Activated T-helper 17 cell treated with anti-CD3 and anti-CD28 coated beads, Interleukin-2, amount 50 U/mL, for 72 hours (primary cell): ENCODE data around the gene PHACTR1. TPM values are rescaled to one million over a fixed set of nuclear protein-coding genes. Genes with fewer than 3 reads are reported as not detected.

ENCODE experiments used
- ATAC-seq: fragments of 150-1000 bp; cut with Tn5 transposase; replicated peaks from 2 replicates; pipeline ENCODE4 v1.10.0; 2021; ENCODE audit warnings: mild to moderate bottlenecking, moderate library complexity
- H3K27ac Mint-ChIP-seq: one replicate; pipeline ENCODE4 v1.8.0; 2022; ENCODE audit warnings: mixed read lengths
- H3K27me3 Mint-ChIP-seq: one replicate; pipeline ENCODE4 v1.8.0; 2022; ENCODE audit warnings: mixed read lengths
- H3K36me3 Mint-ChIP-seq: one replicate; pipeline ENCODE4 v1.8.0; 2022; ENCODE audit warnings: low read depth, mild to moderate bottlenecking, mixed read lengths
- H3K4me1 Mint-ChIP-seq: one replicate; pipeline ENCODE4 v1.8.0; 2022; ENCODE audit warnings: mixed read lengths
- H3K4me3 Mint-ChIP-seq: one replicate; pipeline ENCODE4 v1.8.0; 2022; ENCODE audit warnings: mild to moderate bottlenecking, mixed read lengths
- H3K9me3 Mint-ChIP-seq: one replicate; pipeline ENCODE4 v1.8.0; 2022; ENCODE audit warnings: mixed read lengths
- total RNA-seq, 2 donors: library from RNA; stranded (reverse); gene quantifications; one replicate each; pipeline ENCODE4 v1.2.3, GENCODE V29; 2022

PHACTR1 gene
- total RNA-seq, 2 donors from 2014 or later: 0.05 to 1.5 TPM

GRCh38 chr6:13013681-13014503 is 297.3 kb downstream of the PHACTR1 start:
- no peaks in the 10 kb centered on the region for H3K9me3 Mint-ChIP-seq
- H3K36me3 Mint-ChIP-seq: no peaks in the 10 kb centered on the region
- peak overlapping the region; percentile 53 for H3K4me3 Mint-ChIP-seq
- peaks cover 54% of the 10 kb centered on the region for H3K27me3 Mint-ChIP-seq
- H3K27ac Mint-ChIP-seq: no peak overlapping the region
- no peak for ATAC-seq
- H3K4me1 Mint-ChIP-seq: no peaks in the 10 kb centered on the region

GRCh38 chr6:13014504-13015378 is 298.2 kb downstream of the PHACTR1 start:
- H3K4me1 Mint-ChIP-seq: no peaks in the 10 kb centered on the region
- H3K27ac Mint-ChIP-seq: no peak overlapping the region
- H3K27me3 Mint-ChIP-seq: peaks cover 55% of the 10 kb centered on the region
- no peaks in the 10 kb centered on the region for H3K36me3 Mint-ChIP-seq
- no peak overlapping the region for H3K4me3 Mint-ChIP-seq
- ATAC-seq: no peak
- no peaks in the 10 kb centered on the region for H3K9me3 Mint-ChIP-seq

GRCh38 chr6:13015379-13015681 is 298.8 kb downstream of the PHACTR1 start:
- no peaks in the 10 kb centered on the region for H3K9me3 Mint-ChIP-seq
- ATAC-seq: no peak
- no peaks in the 10 kb centered on the region for H3K4me1 Mint-ChIP-seq
- H3K27ac Mint-ChIP-seq: no peak overlapping the region
- H3K27me3 Mint-ChIP-seq: peaks cover 61% of the 10 kb centered on the region
- H3K4me3 Mint-ChIP-seq: no peak overlapping the region
- no peaks in the 10 kb centered on the region for H3K36me3 Mint-ChIP-seq

- no peak for ATAC-seq
- Mint-ChIP-seq H3K4me1 (no peaks in the 10 kb centered on the region), H3K27me3 (peaks cover 47% of the 10 kb centered on the region)
These were observed 308.0 kb downstream of the PHACTR1 start for GRCh38 chr6:13024616-13025015.

GRCh38 chr6:13025893-13026499 is 309.4 kb downstream of the PHACTR1 start:
- ATAC-seq: no peak
- Mint-ChIP-seq H3K27me3 (peaks cover 34% of the 10 kb centered on the region), H3K9me3 (no peaks in the 10 kb centered on the region), H3K36me3 (no peaks in the 10 kb centered on the region), H3K27ac (no peak overlapping the region), H3K4me3 (no peak overlapping the region), H3K4me1 (no peaks in the 10 kb centered on the region)

More at GRCh38 chr6:13024616-13025015, 308.0 kb downstream of the PHACTR1 start:
- H3K4me3 Mint-ChIP-seq: no peak overlapping the region
- H3K36me3 Mint-ChIP-seq: no peaks in the 10 kb centered on the region
- no peaks in the 10 kb centered on the region for H3K9me3 Mint-ChIP-seq
- H3K27ac Mint-ChIP-seq: no peak overlapping the region

GRCh38 chr6:13026557-13026956 is 310.0 kb downstream of the PHACTR1 start:
- H3K27me3 Mint-ChIP-seq: peaks cover 35% of the 10 kb centered on the region

GRCh38 chr6:13027207-13027606 is 310.6 kb downstream of the PHACTR1 start:
- H3K36me3 Mint-ChIP-seq: no peaks in the 10 kb centered on the region
- no peak overlapping the region for H3K4me3 Mint-ChIP-seq
- peaks cover 35% of the 10 kb centered on the region for H3K27me3 Mint-ChIP-seq
- H3K9me3 Mint-ChIP-seq: no peaks in the 10 kb centered on the region
- ATAC-seq: no peak
- no peaks in the 10 kb centered on the region for H3K4me1 Mint-ChIP-seq
- no peak overlapping the region for H3K27ac Mint-ChIP-seq

More at GRCh38 chr6:13026557-13026956, 310.0 kb downstream of the PHACTR1 start:
- Mint-ChIP-seq H3K4me3 (no peak overlapping the region), H3K9me3 (no peaks in the 10 kb centered on the region), H3K27ac (no peak overlapping the region), H3K36me3 (no peaks in the 10 kb centered on the region), H3K4me1 (no peaks in the 10 kb centered on the region)
- no peak for ATAC-seq

- no peak overlapping the region for H3K4me3 Mint-ChIP-seq
These were observed 313.8 kb downstream of the PHACTR1 start for GRCh38 chr6:13030396-13030795.

GRCh38 chr6:13032566-13032965 is 316.0 kb downstream of the PHACTR1 start:
- peaks cover 24% of the 10 kb centered on the region for H3K27me3 Mint-ChIP-seq
- H3K27ac Mint-ChIP-seq: no peak overlapping the region
- no peaks in the 10 kb centered on the region for H3K9me3 Mint-ChIP-seq
- no peaks in the 10 kb centered on the region for H3K4me1 Mint-ChIP-seq
- ATAC-seq: no peak
- no peaks in the 10 kb centered on the region for H3K36me3 Mint-ChIP-seq
- H3K4me3 Mint-ChIP-seq: no peak overlapping the region

More at GRCh38 chr6:13030396-13030795, 313.8 kb downstream of the PHACTR1 start:
- peaks cover 19% of the 10 kb centered on the region for H3K27me3 Mint-ChIP-seq
- no peak for ATAC-seq
- no peaks in the 10 kb centered on the region for H3K9me3 Mint-ChIP-seq
- H3K4me1 Mint-ChIP-seq: no peaks in the 10 kb centered on the region
- no peaks in the 10 kb centered on the region for H3K36me3 Mint-ChIP-seq
- H3K27ac Mint-ChIP-seq: no peak overlapping the region

- ATAC-seq: no peak
- Mint-ChIP-seq H3K36me3 (no peaks in the 10 kb centered on the region), H3K4me3 (no peak overlapping the region), H3K27ac (no peak overlapping the region), H3K4me1 (no peaks in the 10 kb centered on the region), H3K27me3 (peaks cover 26% of the 10 kb centered on the region), H3K9me3 (no peaks in the 10 kb centered on the region)
These were observed 316.6 kb downstream of the PHACTR1 start for GRCh38 chr6:13033145-13033544.

GRCh38 chr6:13034316-13034715 is 317.7 kb downstream of the PHACTR1 start:
- H3K27me3 Mint-ChIP-seq: peaks cover 18% of the 10 kb centered on the region
- H3K27ac Mint-ChIP-seq: no peak overlapping the region
- H3K4me1 Mint-ChIP-seq: no peaks in the 10 kb centered on the region
- H3K9me3 Mint-ChIP-seq: no peaks in the 10 kb centered on the region
- no peaks in the 10 kb centered on the region for H3K36me3 Mint-ChIP-seq
- ATAC-seq: no peak
- H3K4me3 Mint-ChIP-seq: no peak overlapping the region

GRCh38 chr6:13035606-13036005 is 319.0 kb downstream of the PHACTR1 start:
- H3K9me3 Mint-ChIP-seq: no peaks in the 10 kb centered on the region
- no peak overlapping the region for H3K27ac Mint-ChIP-seq
- no peak for ATAC-seq
- H3K4me1 Mint-ChIP-seq: no peaks in the 10 kb centered on the region
- H3K36me3 Mint-ChIP-seq: no peaks in the 10 kb centered on the region
- H3K27me3 Mint-ChIP-seq: peaks cover 20% of the 10 kb centered on the region
- H3K4me3 Mint-ChIP-seq: no peak overlapping the region

- Mint-ChIP-seq H3K36me3 (no peaks in the 10 kb centered on the region), H3K4me1 (no peaks in the 10 kb centered on the region), H3K27me3 (peaks cover 24% of the 10 kb centered on the region), H3K9me3 (no peaks in the 10 kb centered on the region), H3K27ac (no peak overlapping the region), H3K4me3 (no peak overlapping the region)
- ATAC-seq: no peak
These were observed 321.7 kb downstream of the PHACTR1 start for GRCh38 chr6:13038315-13038714.

- peaks cover 24% of the 10 kb centered on the region for H3K27me3 Mint-ChIP-seq
- no peak overlapping the region for H3K4me3 Mint-ChIP-seq
- no peaks in the 10 kb centered on the region for H3K4me1 Mint-ChIP-seq
- ATAC-seq: no peak
- no peaks in the 10 kb centered on the region for H3K36me3 Mint-ChIP-seq
- H3K9me3 Mint-ChIP-seq: no peaks in the 10 kb centered on the region
- H3K27ac Mint-ChIP-seq: no peak overlapping the region
These were observed 322.2 kb downstream of the PHACTR1 start for GRCh38 chr6:13038741-13039190.
